HFF-Myc (cell line): Measurements from ENCODE around the gene CAPRIN2.

Experiments
- DNase-seq: peaks from one replicate; pipeline ENCODE4 v3.0.0-alpha.2; 2011; ENCODE audit warnings: low read depth; ENCODE audit errors: extremely low read depth
- H3K4me3 ChIP-seq: replicated peaks from 2 replicates; pipeline ENCODE4 v1.5.1; 2011; ENCODE audit warnings: low read depth, mild to moderate bottlenecking, control low read depth, low read length
- CTCF ChIP-seq: IDR thresholded peaks from 2 replicates; pipeline ENCODE4 v1.5.1; 2012; ENCODE audit warnings: mild to moderate bottlenecking, low read depth, low read length, control low read depth; ENCODE audit errors: missing control alignments

The CAPRIN2 gene

GRCh38 chr12:30794020-30794419, 39.3 kb upstream of the CAPRIN2 start:
- no peak overlapping the region for H3K4me3 ChIP-seq
- DNase-seq = no peak
- no peak for TF ChIP-seq CTCF

GRCh38 chr12:30792648-30793499, 38.1 kb upstream of the CAPRIN2 start:
- H3K4me3 ChIP-seq = no peak overlapping the region
- TF ChIP-seq CTCF = no peak
- DNase-seq = no peak

GRCh38 chr12:30792085-30792484, 37.3 kb upstream of the CAPRIN2 start:
- no peak overlapping the region for H3K4me3 ChIP-seq
- no peak for DNase-seq
- TF ChIP-seq CTCF = no peak

- no peak for TF ChIP-seq CTCF
- no peak overlapping the region for H3K4me3 ChIP-seq
- DNase-seq = no peak
Observed at GRCh38 chr12:30788754-30789153, 34.0 kb upstream of the CAPRIN2 start.

- TF ChIP-seq CTCF = no peak
- DNase-seq = no peak
- no peak overlapping the region for H3K4me3 ChIP-seq
Observed at GRCh38 chr12:30785630-30786029, 30.9 kb upstream of the CAPRIN2 start.

- no peak overlapping the region for H3K4me3 ChIP-seq
- no peak for DNase-seq
- no peak for TF ChIP-seq CTCF
Observed at GRCh38 chr12:30784508-30784907, 29.8 kb upstream of the CAPRIN2 start.
